ENCODE data around the gene KHDC4.

DNA sequence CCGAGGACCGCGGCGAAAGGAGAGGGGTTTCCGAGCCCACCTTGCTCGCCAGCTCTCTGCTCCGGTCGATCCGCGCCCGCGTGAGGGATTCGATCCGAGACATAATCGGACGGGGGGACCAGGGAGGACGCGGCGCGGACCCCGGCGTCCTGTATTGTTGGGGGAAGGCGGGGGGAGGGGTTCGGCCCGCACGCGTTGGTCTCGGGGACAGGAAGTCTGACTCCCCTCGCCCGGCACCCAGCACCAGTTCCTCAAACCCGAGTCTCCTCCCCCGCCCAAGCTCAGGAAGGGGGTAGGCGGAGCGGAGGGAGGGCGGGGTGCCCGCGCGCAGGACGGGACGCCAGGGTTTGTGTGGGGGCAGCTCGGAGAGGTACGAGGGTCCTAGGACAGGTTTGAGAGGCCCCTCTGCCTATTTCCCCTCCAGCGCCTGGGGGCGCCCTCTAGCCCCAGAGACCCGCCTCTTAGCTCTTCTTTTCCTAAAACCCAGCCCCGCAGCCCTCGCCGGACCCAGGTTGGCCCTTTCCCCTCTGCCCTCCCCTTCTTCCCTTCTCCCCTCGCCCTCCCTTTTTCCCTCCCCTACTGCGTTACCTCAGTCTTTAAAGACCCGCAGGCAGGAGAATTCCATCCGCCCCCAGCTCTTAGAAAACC lies 44.2 kb upstream of the KHDC4 start, which contains the start of gene ARHGEF2:
- peak; percentile 48 to 72 for TF ChIP-seq POLR2A (IDR thresholded peaks at IDR 0.05)
- TF ChIP-seq, protein P1, sequence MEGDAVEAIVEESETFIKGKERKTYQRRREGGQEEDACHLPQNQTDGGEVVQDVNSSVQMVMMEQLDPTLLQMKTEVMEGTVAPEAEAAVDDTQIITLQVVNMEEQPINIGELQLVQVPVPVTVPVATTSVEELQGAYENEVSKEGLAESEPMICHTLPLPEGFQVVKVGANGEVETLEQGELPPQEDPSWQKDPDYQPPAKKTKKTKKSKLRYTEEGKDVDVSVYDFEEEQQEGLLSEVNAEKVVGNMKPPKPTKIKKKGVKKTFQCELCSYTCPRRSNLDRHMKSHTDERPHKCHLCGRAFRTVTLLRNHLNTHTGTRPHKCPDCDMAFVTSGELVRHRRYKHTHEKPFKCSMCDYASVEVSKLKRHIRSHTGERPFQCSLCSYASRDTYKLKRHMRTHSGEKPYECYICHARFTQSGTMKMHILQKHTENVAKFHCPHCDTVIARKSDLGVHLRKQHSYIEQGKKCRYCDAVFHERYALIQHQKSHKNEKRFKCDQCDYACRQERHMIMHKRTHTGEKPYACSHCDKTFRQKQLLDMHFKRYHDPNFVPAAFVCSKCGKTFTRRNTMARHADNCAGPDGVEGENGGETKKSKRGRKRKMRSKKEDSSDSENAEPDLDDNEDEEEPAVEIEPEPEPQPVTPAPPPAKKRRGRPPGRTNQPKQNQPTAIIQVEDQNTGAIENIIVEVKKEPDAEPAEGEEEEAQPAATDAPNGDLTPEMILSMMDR (IDR thresholded peaks at IDR 0.05) = peak in 3 of 4 experiments; percentile 19 to 20 (median 20)

All from uterus (tissue), 2 donors.